Spleen (tissue), 11 donors: ENCODE results near the gene ODAPH. TPM values are rescaled to one million over a fixed set of nuclear protein-coding genes. Genes with fewer than 3 reads are reported as not detected.

Experiments used
- DNase-seq: peaks from one replicate; pipeline ENCODE4 v3.0.0-alpha.2; 2020
- H3K27ac ChIP-seq, 8 donors: fragments of 200-600 bp; sonication (generic) in 7 of 8; 1 replicate in 4 of 8; 2 replicates in 4 of 8; pipeline versions ENCODE4 v1.5.0 to v1.8.0; 2016 to 2021; ENCODE audit warnings: inconsistent platforms in 4 of 8, mild to moderate bottlenecking in 4 of 8, moderate library complexity in 1 of 8
- H3K27me3 ChIP-seq, 7 donors: fragments of 200-600 bp; sonication (generic) in 6 of 7; replicated peaks in 1 of 7; 1 replicate in 4 of 7; 2 replicates in 3 of 7; pipeline versions ENCODE4 v1.5.0 to v1.8.0; 2016 to 2021; ENCODE audit warnings: inconsistent platforms in 3 of 7, mild to moderate bottlenecking in 1 of 7
- H3K36me3 ChIP-seq, 6 donors: fragments of 200-600 bp; sonication (generic) in 5 of 6; 1 replicate in 4 of 6; 2 replicates in 2 of 6; pipeline versions ENCODE4 v1.5.0 to v1.8.0; 2016 to 2021; ENCODE audit warnings: inconsistent platforms in 2 of 6
- H3K4me1 ChIP-seq, 6 donors: fragments of 200-600 bp; sonication (generic) in 5 of 6; 1 replicate in 3 of 6; 2 replicates in 3 of 6; pipeline versions ENCODE4 v1.5.0 to v1.8.0; 2016 to 2021; ENCODE audit warnings: inconsistent platforms in 3 of 6
- H3K4me3 ChIP-seq, 8 donors: fragments of 200-600 bp; sonication (generic) in 7 of 8; 1 replicate in 4 of 8; 2 replicates in 4 of 8; pipeline versions ENCODE4 v1.5.0 to v1.8.0; 2016 to 2021; ENCODE audit warnings: inconsistent platforms in 4 of 8, mild to moderate bottlenecking in 4 of 8, moderate library complexity in 2 of 8
- H3K9me3 ChIP-seq, 8 donors: fragments of 200-600 bp; sonication (generic) in 7 of 8; 1 replicate in 4 of 8; 2 replicates in 4 of 8; pipeline versions ENCODE4 v1.5.0 to v1.8.0; 2016 to 2021; ENCODE audit warnings: inconsistent platforms in 4 of 8
- CTCF ChIP-seq, 11 experiments: fragments of 200-600 bp in 7 of 11; fragments of 450-650 bp in 4 of 11; sonication (generic) in 4 of 11; IDR thresholded peaks in 8 of 11; conservative IDR thresholded peaks in 3 of 11; 1 replicate in 7 of 11; 2 replicates in 4 of 11; pipeline versions ENCODE4 v1.4.0 to v1.8.0; 2016 to 2021; ENCODE audit warnings: antibody characterized with exemption in 11 of 11, inconsistent platforms in 4 of 11, mild to moderate bottlenecking in 1 of 11
- POLR2A ChIP-seq, 3 donors: fragments of 450-650 bp; IDR thresholded peaks; one replicate each; pipeline ENCODE4 v1.5.1; 2017; ENCODE audit warnings: antibody characterized with exemption in 3 of 3, mild to moderate bottlenecking in 1 of 3
- POLR2AphosphoS5 ChIP-seq, 3 donors: sonication (generic); formaldehyde crosslinking; IDR thresholded peaks; one replicate each; pipeline ENCODE4 v1.5.1; 2017; ENCODE audit warnings: antibody characterized with exemption in 3 of 3
- WGBS, 5 donors: extraction: QIAGEN DNeasy Blood & Tissue Kit in 3 of 5; methylation state at CpG; one replicate each; pipeline versions ENCODE4 v1.1.5 to v1.1.7; 2013 to 2018; 5-methylcytosine and 5-hydroxymethylcytosine counted together
- intact Hi-C: fragments of 100-400 bp; cut with DNase I; formaldehyde crosslinking; loops from one replicate; pipeline ENCODE4 v1.15.0; 2023; ENCODE audit warnings: low total_unique reads
- polyA plus RNA-seq, 3 donors: library from polyadenylated mRNA; stranded (reverse); fragments of 200-250 nt; gene quantifications; one replicate each; pipeline ENCODE4 v1.2.1, GENCODE V29; 2013
- total RNA-seq, 7 donors: library from RNA; depleted of rRNA in 3 of 7; stranded (reverse); fragments of >200 nt in 3 of 7; fragmentation: NEBNext Ultra II Directional in 4 of 7; extraction: Animal tissue kit (Norgen Biotek cat#: 25700) in 4 of 7; gene quantifications; one replicate each; pipeline versions ENCODE4 v1.1.0 to v1.2.1, GENCODE V29; 2016 to 2021
- donor health status: healthy with polysubstance abuse.
- donor health status: DM: no; HTN: no; CAD: no; lungs with moderate emphysema.
- donor health status: DM: no; HTN: no; CAD: no.
- donor health status: Bipolar disorder and iron deficiency.
- donor health status: healthy.
- donor health status: DM: no; HTN: no; CAD: no.
- donor health status: DM: yes; HTN: yes; CAD: no.

Gene ODAPH
- total and polyA plus RNA-seq, 10 donors: 0.74 TPM; not detected in 9

DNA sequence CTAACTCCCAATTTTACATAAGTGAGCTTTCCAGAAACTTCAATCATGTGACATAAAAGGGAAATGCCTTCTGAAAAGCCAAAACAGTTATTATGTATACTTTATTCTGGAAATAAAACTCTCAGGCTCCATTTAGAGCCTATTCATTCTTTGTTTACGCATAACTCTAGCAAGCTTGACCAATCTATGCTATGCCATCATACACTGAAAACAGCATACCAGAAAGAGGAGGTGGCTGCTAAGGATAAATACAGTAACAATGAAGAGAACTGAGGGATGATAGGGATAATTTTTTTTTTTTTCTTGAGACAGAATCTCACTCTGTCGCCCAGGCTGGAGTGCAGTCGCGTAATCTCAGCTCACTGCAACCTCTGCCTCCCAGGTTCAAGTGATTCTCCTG lies 50.1 kb downstream of the ODAPH start:
- no peak for TF ChIP-seq POLR2A (IDR thresholded peaks at IDR 0.05)
- TF ChIP-seq CTCF (IDR thresholded peaks at IDR 0.05 in 8 of 11, conservative IDR thresholded peaks at IDR 0.05 in 3 of 11): no peak
- no peak for TF ChIP-seq POLR2AphosphoS5 (IDR thresholded peaks at IDR 0.05)
- no peaks in the 10 kb centered on the region for H3K27me3 ChIP-seq
- intact Hi-C loops: no loop called here
- 83 to 98% (median 94%) methylated on average over 4 of the region's 4 CpGs for WGBS, 5 donors
- DNase-seq: no peak
- no peaks in the 10 kb centered on the region for H3K36me3 ChIP-seq
- H3K27ac ChIP-seq: no peak overlapping the region
- no peaks in the 10 kb centered on the region for H3K9me3 ChIP-seq
- H3K4me1 ChIP-seq: no peaks in the 10 kb centered on the region
- H3K4me3 ChIP-seq: no peak overlapping the region

DNA sequence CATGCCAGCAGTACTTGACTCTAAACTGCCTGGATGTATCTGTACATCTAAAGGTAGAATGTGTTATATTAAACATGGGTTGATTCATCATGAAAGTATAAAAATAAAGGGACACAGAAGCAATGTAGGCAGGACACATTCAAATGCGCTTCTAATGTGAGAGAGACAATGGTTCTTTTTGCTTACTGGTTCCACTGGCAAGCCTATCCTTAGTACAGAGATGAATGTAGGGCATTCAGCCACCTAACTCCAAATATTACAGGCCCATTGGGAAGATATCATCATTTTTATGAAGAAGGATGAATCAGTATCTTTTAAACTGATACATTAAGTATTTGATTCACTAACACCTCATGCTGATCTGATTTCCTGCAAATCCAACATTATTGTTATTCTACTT lies 56.4 kb downstream of the ODAPH start:
- WGBS, 5 donors: 92 to 100% (median 94%) methylated on average over 1 of the region's 1 CpG

More for the DNA sequence above, 56.4 kb downstream of the ODAPH start:
- DNase-seq: no peak
- Histone ChIP-seq H3K4me1 (no peaks in the 10 kb centered on the region), H3K4me3 (no peak overlapping the region), H3K27ac (no peak overlapping the region), H3K9me3 (peaks cover 0 to 3% (median 0%) of the 10 kb centered on the region in 8 donors), H3K27me3 (no peaks in the 10 kb centered on the region), H3K36me3 (no peaks in the 10 kb centered on the region)
- intact Hi-C loops: no loop called here
- TF ChIP-seq POLR2AphosphoS5 (IDR thresholded peaks at IDR 0.05) (no peak), POLR2A (IDR thresholded peaks at IDR 0.05) (no peak), CTCF (IDR thresholded peaks at IDR 0.05 in 8 of 11, conservative IDR thresholded peaks at IDR 0.05 in 3 of 11) (no peak)

Other genes starting within 250 kb of the ODAPH start
- gene RCHY1, start 41.7 kb upstream of the ODAPH start, total RNA-seq: 10 to 100 TPM; 36.0 to 51.2 (median 42.6) TPM
- 10 to 100 TPM in 2 of 3 donors, 1 to 10 TPM in 1; 9.4 to 24.2 (median 14.4) TPM for gene RCHY1, start 41.7 kb upstream of the ODAPH start, polyA plus RNA-seq
- gene THAP6, start 41.6 kb upstream of the ODAPH start, total RNA-seq: 10 to 100 TPM; 17.9 to 42.0 (median 25.7) TPM
- gene THAP6, start 41.6 kb upstream of the ODAPH start, polyA plus RNA-seq: 1 to 10 TPM; 3.1 to 5.3 (median 4.1) TPM
- under 1 TPM in 4 of 7 donors, not detected in 3; 0.27 to 0.40 (median 0.39) TPM for gene CDKL2, start 74.5 kb downstream of the ODAPH start, total RNA-seq
- under 1 TPM; 0.03 to 0.04 (median 0.03) TPM for gene CDKL2, start 74.5 kb downstream of the ODAPH start, polyA plus RNA-seq
- gene G3BP2, start 117.3 kb downstream of the ODAPH start, total RNA-seq: 100 to 1,000 TPM in 5 of 7 donors, 10 to 100 TPM in 2; 90.8 to 113 (median 106) TPM
- gene G3BP2, start 117.3 kb downstream of the ODAPH start, polyA plus RNA-seq: 10 to 100 TPM; 15.2 to 31.9 (median 19.9) TPM
- gene USO1, start 168.5 kb downstream of the ODAPH start, total RNA-seq: 10 to 100 TPM; 42.9 to 64.8 (median 51.9) TPM
- gene USO1, start 168.5 kb downstream of the ODAPH start, polyA plus RNA-seq: 10 to 100 TPM; 16.4 to 20.6 (median 19.3) TPM